HFFc6 (cell line): ENCODE measurements around the gene ECE1. TPM values are rescaled to one million over a fixed set of nuclear protein-coding genes. Genes with fewer than 3 reads are reported as not detected.

Experiments used
- DNase-seq: peaks from one replicate; pipeline ENCODE4 v3.0.0-alpha.2; 2018
- H3K27ac Mint-ChIP-seq: 2 replicates; pipeline ENCODE4 v1.8.0; 2020; ENCODE audit warnings: mild to moderate bottlenecking, mixed read lengths
- H3K27me3 Mint-ChIP-seq: 2 replicates; pipeline ENCODE4 v1.8.0; 2021; ENCODE audit warnings: mild to moderate bottlenecking, moderate library complexity, mixed read lengths; ENCODE audit not compliant: insufficient read depth
- H3K36me3 Mint-ChIP-seq: 2 replicates; pipeline ENCODE4 v1.8.0; 2021; ENCODE audit warnings: low read depth, mixed read lengths
- H3K4me1 Mint-ChIP-seq: 2 replicates; pipeline ENCODE4 v1.8.0; 2020; ENCODE audit warnings: low read depth, mixed read lengths
- H3K4me3 Mint-ChIP-seq: 2 replicates; pipeline ENCODE4 v1.8.0; 2020; ENCODE audit warnings: mild to moderate bottlenecking, moderate library complexity, mixed read lengths
- H3K9me3 Mint-ChIP-seq: 2 replicates; pipeline ENCODE4 v1.8.0; 2020; ENCODE audit warnings: mild to moderate bottlenecking, mixed read lengths
- total RNA-seq, 6 experiments: library from RNA; stranded (reverse); fragmentation: NEBNext Ultra II Directional; extraction: Animal tissue kit (Norgen Biotek cat#: 25700); gene quantifications; 2 replicates in 1 of 6; 3 replicates in 5 of 6; pipeline ENCODE4 v1.2.3, GENCODE V29; 2021
- TF ChIP-seq, protein P1 (sequence below): fragments of 200-600 bp; sonication (generic); IDR thresholded peaks from 2 replicates; pipeline ENCODE4 v1.5.0; 2021; ENCODE audit warnings: antibody characterized with exemption, mild to moderate bottlenecking

ECE1 gene
- total RNA-seq, 6 experiments from 2014 or later: 116 to 134 (median 124) TPM

DNA sequence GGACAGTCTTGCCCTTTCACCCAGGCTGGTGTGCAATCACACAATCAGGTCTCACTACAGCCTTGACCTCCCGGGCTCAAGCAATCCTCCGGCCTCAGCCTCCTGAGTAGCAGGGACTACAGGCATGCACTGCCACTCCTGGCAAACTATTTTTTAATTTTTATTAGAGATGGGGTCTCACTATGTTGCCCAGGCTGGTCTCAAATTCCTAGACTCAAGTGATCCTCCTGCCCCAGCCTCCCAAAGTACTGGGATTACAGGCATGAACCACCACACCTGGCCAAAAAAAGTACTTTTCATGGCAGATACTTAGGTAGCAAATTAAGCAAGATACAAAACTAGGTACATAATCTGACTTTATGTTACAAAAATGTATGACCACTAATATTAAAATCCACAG, 121.8 kb downstream of the ECE1 start:
- peaks cover 28% of the 10 kb centered on the region for H3K4me1 Mint-ChIP-seq
- H3K27me3 Mint-ChIP-seq: no peaks in the 10 kb centered on the region; the same call in 1 of the 2 replicates
- no peak overlapping the region for H3K4me3 Mint-ChIP-seq
- H3K9me3 Mint-ChIP-seq: no peaks in the 10 kb centered on the region
- H3K27ac Mint-ChIP-seq: no peak overlapping the region
- no peak for DNase-seq
- TF ChIP-seq, protein P1, sequence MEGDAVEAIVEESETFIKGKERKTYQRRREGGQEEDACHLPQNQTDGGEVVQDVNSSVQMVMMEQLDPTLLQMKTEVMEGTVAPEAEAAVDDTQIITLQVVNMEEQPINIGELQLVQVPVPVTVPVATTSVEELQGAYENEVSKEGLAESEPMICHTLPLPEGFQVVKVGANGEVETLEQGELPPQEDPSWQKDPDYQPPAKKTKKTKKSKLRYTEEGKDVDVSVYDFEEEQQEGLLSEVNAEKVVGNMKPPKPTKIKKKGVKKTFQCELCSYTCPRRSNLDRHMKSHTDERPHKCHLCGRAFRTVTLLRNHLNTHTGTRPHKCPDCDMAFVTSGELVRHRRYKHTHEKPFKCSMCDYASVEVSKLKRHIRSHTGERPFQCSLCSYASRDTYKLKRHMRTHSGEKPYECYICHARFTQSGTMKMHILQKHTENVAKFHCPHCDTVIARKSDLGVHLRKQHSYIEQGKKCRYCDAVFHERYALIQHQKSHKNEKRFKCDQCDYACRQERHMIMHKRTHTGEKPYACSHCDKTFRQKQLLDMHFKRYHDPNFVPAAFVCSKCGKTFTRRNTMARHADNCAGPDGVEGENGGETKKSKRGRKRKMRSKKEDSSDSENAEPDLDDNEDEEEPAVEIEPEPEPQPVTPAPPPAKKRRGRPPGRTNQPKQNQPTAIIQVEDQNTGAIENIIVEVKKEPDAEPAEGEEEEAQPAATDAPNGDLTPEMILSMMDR: no peak
- peaks cover 35% of the 10 kb centered on the region for H3K36me3 Mint-ChIP-seq

Other genes starting within 250 kb of the ECE1 start
- 10 to 100 TPM; 79.5 to 88.6 (median 82.0) TPM for gene EIF4G3, start 113.6 kb downstream of the ECE1 start, total RNA-seq
- 10 to 100 TPM; 14.0 to 20.7 (median 18.2) TPM for gene NBPF3, start 149.7 kb upstream of the ECE1 start, total RNA-seq
- under 1 TPM in 2 of 6 experiments, not detected in 4; 0.19 to 0.21 TPM for gene ALPL, start 219.0 kb upstream of the ECE1 start, total RNA-seq